ENCODE results near the gene ACSS1.
"Not testable (repeated sequence)": the region's sequence is repeated elsewhere in the genome, so short reads cannot be mapped to it uniquely, and the experiment has no call there.

The ACSS1 gene

GRCh38 chr20:25009218-25010145 lies 48.5 kb downstream of the ACSS1 start:
- DNase-seq, result no peak

DNA sequence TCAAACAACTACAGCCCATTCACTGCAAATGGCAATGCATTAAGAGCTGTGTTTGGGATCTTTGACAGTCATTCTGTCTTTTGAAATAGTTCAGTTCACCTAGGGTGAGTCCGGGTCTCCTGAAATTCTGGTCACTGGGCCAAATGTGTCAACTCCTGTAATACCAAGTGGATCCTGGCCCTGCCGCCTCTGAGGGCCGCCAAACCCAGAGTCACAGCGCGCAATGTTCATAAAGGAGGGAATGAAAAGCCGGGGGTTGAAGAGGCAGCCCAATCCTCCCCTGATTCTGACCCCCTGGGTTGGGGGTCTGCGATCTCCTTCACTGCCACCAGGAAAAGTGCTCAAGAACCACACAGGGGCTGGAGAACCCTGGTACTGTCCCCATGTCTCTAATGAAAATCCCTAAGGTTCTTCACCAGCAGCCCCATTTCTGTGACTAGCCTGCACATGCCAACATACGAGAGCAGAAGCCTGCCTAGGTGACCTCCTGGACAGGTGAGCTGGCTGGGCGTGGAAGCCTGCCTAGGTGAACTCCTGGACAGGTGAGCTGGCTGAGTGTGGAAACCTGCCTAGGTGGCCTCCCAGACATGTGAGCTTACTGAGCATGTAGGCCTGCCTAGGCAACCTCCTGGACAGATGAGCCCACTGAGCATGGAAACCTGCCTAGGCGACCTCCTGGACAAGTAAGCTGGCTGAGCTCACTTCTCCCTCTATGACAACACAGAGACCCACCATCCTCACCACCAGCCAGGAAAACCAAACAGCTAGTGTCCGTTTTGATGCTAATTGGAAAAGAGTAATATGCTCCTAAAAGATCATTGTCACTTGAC lies 49.3 kb downstream of the ACSS1 start:
- DNase-seq, result no peak

- no peak for DNase-seq
These were observed 50.2 kb downstream of the ACSS1 start for GRCh38 chr20:25007491-25008305.

DNA sequence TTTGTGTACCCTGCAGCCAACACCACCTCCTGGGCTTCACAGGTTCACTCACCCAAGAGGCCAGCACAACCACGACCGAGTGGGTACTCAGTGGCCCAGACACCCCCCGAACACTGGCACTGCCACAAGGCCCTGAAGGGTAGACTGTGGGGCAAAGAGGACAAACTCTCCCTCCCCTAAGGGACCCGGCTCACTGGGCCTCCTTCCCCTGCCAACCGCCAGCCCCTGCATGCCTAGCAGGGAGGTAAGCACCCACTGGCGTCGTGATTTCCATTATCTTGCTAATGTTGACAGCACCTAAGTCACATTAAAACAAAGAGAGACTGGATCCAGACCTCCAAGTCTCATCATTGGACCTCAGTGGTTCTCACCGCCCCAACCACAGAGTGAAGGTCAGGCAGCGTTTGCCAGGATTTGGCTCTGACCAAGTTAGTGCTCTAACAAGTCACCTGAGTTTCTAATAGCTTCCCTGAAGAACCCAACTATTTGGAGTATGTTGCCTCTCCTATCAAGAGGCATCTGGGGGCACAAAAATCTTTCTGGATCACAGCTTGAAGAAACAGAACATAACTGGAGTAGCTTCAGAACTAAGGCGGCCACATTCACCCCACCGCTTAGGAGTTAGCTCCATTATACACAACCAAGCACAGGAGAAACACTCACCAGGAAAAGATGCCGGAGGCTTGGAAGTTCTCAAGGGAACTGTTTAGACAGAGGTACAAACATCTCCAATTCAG lies 51.3 kb downstream of the ACSS1 start:
- no peak for DNase-seq

- no peak for DNase-seq
These were observed 52.3 kb downstream of the ACSS1 start for GRCh38 chr20:25005661-25006060.

DNA sequence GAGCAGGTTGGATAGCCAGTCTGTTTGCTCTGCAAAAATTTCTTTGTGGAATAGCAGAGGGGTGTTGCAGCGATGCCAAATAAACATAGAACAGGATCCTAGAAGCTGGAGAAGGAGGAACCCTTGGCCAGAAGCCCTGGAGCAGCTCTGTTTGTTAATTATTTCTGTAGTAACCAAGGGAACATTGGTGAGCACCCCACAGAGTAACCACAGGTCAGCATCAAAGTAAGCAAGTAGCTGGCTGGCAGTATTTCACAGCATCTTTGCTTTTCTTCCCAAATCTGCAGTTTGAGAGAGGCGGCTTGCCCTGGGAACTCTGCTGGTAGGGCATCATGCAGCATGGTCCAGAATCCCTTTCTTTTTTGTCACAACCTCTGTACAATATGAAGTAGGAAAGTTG lies 52.7 kb downstream of the ACSS1 start:
- DNase-seq, result no peak

- DNase-seq, result no peak
These were observed 54.9 kb downstream of the ACSS1 start for GRCh38 chr20:25003002-25003401.

- not testable (repeated sequence) for DNase-seq
These were observed 56.6 kb downstream of the ACSS1 start for GRCh38 chr20:25001323-25001722.

- no peak for DNase-seq
These were observed 57.6 kb downstream of the ACSS1 start for GRCh38 chr20:25000268-25000801.

DNA sequence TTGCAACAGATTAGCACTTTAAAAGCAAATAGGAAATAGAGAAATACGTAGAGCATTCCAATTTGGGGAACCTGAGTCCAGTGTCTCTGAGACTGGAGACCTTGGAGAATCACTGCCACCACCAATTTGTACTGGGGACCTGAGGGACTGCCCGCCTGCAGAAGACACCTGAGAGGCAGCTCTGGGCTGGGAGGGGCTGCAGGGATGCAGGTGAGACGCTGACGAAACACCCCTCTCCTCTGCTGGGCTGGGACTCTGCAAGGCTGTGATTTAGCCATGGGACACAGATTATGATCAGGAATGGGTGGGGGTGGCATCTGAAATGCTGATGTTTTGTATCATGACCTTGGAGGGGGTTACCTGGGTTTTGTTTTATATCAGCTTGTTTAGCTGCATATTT lies 58.4 kb downstream of the ACSS1 start:
- no peak for DNase-seq

- DNase-seq, result no peak
These were observed 59.1 kb downstream of the ACSS1 start for GRCh38 chr20:24998631-24999445.

GRCh38 chr20:24998121-24998520 lies 59.8 kb downstream of the ACSS1 start:
- no peak for DNase-seq

GRCh38 chr20:24996449-24997377 lies 61.2 kb downstream of the ACSS1 start:
- no peak for DNase-seq

DNA sequence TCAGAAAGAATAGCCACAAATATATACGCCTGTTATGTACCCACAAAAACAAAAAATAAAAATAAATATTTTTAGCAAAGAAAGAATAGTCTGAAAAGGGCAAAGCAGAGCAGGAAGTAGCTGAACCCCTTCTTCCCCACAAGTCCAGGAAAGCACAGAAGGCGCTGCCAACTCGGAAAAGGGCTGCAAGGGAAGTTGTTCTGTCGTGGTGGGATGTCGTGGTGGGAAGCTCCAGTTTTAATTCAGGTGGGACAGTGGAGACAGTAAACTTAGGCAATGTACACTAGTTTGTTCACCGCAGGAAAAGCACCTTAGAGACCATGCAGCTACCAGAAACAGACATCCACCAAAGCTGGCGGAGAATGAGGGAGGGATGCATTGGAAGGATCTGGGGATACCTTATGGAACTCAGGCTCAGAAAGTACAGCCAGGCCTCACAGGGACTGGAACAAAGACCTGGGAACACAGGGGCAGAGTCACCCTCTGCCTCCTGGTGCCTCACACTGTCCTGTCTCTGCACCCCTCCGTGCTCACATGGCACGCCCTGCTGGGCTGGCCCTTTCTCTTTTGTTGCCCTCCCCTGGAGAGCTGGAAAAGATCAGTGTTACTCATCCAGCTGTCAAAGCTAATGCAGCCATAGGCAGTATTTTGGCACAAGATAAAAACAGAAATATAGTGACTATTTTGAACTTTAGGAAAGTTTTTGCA lies 62.0 kb downstream of the ACSS1 start:
- no peak for DNase-seq

DNA sequence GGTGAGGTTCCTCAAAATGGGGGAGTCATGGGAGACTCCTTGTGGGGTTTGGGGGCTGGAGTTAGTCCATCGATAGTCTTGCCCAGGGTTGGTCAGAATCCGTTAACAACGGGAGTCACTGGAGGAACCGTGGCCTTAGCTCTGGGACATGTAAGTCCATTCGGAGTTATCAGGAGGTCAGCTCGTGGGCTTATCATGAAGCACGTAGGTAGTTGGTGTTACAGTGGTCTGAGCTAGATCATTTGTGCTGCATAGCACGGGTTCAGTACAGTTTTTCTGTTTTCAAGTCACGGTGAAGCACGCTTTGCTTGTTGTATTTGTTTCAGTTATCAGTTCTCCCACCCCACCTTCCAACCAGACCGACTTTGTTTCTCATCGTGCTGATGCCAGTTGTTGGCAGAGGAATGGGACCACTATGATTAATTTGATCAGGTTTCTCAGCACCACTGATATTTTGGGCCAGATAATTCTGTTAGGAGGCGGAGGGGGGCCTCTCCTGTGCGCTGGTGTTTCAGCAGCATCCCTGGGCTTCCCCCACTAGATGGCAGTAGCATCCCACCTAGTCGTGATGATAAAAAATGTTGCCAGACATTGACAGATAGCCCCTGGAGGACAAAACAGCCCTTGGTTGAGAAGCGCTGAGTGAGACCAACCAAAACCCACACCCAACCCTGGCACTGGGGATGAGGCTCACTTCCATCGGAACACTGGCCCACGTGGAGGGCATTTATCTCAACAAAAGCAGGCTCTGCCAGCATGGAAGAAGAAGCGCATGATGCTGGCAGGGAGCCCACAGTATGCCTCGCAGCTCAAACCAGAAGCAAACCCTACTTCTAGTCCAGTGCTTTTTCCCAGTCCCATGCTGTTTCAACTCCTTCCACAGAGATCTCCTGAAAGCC lies 63.2 kb downstream of the ACSS1 start:
- DNase-seq, result peak; percentile 86

GRCh38 chr20:24994186-24994465 lies 63.8 kb downstream of the ACSS1 start:
- DNase-seq, result no peak

DNA sequence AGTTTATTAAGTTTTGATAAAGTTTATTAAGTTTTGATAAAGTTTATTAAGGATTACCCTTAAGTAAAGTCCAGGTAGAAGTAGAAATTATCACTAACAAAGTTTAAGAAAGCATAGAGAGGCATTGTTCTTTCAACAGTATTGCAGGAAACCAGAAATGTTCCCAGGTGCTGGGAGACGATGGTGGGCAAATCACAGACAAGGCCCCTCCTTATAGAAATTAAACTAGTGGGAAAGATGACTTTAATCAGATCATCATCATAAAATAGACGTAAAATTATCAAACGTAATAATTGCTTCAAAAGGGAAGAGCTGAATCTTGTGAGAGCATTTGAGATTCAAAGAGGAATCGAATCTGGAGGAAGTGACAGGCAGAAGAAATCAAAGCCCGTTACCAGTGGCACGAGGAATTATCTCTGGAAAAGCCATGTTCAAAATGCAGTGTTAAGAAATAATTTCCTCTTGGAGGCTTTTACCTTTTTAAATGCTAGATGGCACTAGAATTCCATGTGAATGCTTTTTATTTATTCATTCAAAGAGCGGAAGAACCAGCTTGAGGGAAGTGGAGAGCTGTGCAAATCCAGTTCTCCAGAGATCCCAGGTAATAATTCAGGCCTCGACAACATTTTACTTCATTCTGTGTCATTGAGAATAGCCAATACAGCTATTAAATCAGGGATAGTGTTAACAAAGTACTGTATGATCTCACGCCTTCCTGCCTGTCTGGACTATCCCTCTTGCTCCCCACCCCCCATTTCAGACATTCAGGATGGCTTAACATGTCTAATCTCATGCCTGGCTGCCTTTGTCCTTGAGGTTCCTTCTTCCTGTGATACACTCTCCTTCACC lies 64.4 kb downstream of the ACSS1 start:
- no peak for DNase-seq
